ENCODE results near the gene PFKL. TPM values are rescaled to one million over a fixed set of nuclear protein-coding genes. Genes with fewer than 3 reads are reported as not detected.

Gene PFKL
- total RNA-seq, 1 experiment from 2014 or later, result 67.5 TPM

DNA sequence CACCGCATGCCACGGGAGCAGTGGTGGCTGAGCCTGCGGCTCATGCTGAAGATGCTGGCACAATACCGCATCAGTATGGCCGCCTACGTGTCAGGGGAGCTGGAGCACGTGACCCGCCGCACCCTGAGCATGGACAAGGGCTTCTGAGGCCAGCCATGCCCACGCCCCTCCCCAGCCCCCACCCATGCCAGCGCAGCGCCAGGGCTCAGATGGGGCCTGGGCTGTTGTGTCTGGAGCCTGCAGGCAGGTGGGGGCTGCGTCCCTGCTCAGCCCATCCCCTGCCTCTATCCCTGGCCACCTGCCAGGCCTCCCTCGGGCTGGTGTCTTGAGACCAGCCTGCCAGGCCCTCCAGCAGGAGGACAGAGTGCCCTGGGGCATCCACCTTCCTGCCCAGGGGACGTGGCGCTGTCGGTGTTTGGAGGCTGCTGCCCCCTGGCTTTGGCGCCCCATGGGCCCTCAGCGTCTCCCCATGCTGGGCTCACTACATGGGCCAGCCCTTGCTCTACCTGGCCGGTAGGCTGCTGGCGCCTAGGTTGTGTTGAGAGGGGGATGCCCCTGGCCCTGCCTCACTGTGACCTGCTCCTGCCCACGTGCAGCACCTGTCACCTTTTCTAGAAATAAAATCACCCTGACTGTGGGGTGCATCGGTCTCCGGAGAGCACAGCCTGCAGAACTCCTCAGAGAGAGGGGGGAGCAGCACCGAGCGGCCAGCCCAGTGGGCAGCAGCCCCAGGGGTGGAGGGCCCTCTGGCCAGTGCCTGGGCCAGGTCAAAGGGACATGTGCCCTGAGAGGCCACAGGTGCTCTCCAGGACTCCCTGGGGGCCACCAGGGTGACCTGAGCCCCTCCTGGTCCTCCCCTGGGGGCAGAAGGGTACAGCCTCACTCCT, 27.1 kb downstream of the PFKL start:
- Histone ChIP-seq H3K4me1 (replicated peaks; ENCODE audit: insufficient read depth) (no peaks in the 10 kb centered on the region), H3K9me3 (ENCODE audit: insufficient read depth, low read depth) (no peaks in the 10 kb centered on the region), H4K20me1 (ENCODE audit: insufficient read depth) (no peaks in the 10 kb centered on the region), H2AFZ (no peak overlapping the region), H3K27ac (no peak overlapping the region), H3K4me2 (no peak overlapping the region), H3K79me2 (ENCODE audit: low read depth) (no peaks in the 10 kb centered on the region), H3K27me3 (ENCODE audit: insufficient read depth, low read depth) (no peaks in the 10 kb centered on the region), H3F3A (ENCODE audit: insufficient read depth, low read depth) (peaks cover 2% of the 10 kb centered on the region; the same call in 1 of the 2 replicates), H3K36me3 (ENCODE audit: low read depth) (no peaks in the 10 kb centered on the region), H3K4me3 (no peak overlapping the region), H3K9me2 (ENCODE audit: insufficient read depth) (no peaks in the 10 kb centered on the region)
- TF ChIP-seq EZH2 (IDR thresholded peaks at IDR 0.05; ENCODE audit: low read depth) (no peak), CTCF (conservative IDR thresholded peaks at IDR 0.05) (no peak)
- intact Hi-C loops (cut with micrococcal nuclease; ENCODE audit: unreplicated experiment), result no loop called here
- ChIA-PET POLR2A (ENCODE audit: unreplicated experiment) (no interaction called here), CTCF (no interaction called here)
- BruUV-seq (replicated peaks), result no TSS peak
- no peak for DNase-seq

DNA sequence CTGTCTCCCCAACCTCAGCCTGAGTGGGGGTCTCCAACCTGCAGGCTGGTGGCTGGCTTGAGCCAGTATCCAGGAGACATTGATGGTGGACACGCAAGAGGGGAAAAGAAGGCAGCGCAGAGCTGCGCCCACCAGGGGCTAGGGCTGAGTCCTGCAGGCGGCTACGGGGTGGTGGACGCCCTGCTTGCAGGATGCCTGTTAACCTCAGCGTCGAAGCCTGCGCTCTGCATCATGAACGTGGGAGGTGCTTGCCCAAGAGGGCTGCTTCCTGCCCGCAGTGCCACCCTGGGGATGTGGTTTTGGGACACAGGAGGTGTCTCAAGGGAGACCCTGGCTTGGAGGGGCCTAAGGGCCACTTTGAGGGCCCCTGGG, 27.7 kb downstream of the PFKL start:
- BruUV-seq (replicated peaks), result no TSS peak
- Histone ChIP-seq H2AFZ (no peak overlapping the region), H3K36me3 (ENCODE audit: low read depth) (no peaks in the 10 kb centered on the region), H3K79me2 (ENCODE audit: low read depth) (no peaks in the 10 kb centered on the region), H3K9me3 (ENCODE audit: insufficient read depth, low read depth) (no peaks in the 10 kb centered on the region), H3K27ac (no peak overlapping the region), H3K27me3 (ENCODE audit: insufficient read depth, low read depth) (no peaks in the 10 kb centered on the region), H3F3A (ENCODE audit: insufficient read depth, low read depth) (peaks cover 2% of the 10 kb centered on the region; the same call in 1 of the 2 replicates), H3K4me2 (no peak overlapping the region), H3K9me2 (ENCODE audit: insufficient read depth) (no peaks in the 10 kb centered on the region), H3K4me3 (no peak overlapping the region), H3K4me1 (replicated peaks; ENCODE audit: insufficient read depth) (no peaks in the 10 kb centered on the region), H4K20me1 (ENCODE audit: insufficient read depth) (no peaks in the 10 kb centered on the region)
- TF ChIP-seq CTCF (conservative IDR thresholded peaks at IDR 0.05) (no peak), EZH2 (IDR thresholded peaks at IDR 0.05; ENCODE audit: low read depth) (no peak)
- POLR2A ChIA-PET (ENCODE audit: unreplicated experiment), result no interaction called here
- CTCF ChIA-PET, result no interaction called here
- intact Hi-C loops (cut with micrococcal nuclease; ENCODE audit: unreplicated experiment), result no loop called here
- DNase-seq, result no peak

DNA sequence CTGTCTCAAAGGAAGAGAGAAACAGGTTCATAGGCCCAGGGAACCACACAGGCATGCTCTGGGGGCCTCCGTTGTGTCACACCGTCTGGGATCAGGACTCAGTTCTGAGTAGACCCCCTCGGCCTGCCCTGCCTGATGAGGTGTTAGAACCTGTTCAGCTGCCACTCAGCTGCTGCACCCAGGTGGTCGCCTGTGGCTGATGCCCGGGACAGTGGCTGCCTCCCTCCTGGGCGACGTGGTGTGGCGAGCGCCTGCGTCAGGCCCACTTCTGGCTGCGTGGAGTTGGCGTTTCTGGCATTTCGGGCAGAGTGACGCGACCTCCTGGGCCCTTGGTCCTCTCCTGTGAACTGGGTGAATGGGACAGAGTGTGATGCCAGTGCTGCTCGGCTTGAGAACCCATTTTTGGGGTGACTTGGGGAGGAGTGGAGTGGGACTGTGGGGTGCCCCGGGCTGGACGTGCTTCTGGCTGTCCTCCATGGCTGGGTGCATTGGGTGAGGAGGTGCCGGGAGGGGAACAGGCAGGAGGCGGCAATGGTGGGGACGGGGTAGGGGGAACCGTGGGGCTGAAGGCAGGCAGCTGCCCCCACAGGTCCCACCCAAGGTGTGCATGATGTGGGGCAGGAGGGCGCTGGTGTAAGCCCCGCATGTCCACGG, 28.5 kb downstream of the PFKL start:
- ChIA-PET CTCF (no interaction called here), POLR2A (ENCODE audit: unreplicated experiment) (no interaction called here)
- no peak overlapping the region for H3K4me2 ChIP-seq
- no peaks in the 10 kb centered on the region for H3K36me3 ChIP-seq (ENCODE audit: low read depth)
- DNase-seq, result no peak
- no peaks in the 10 kb centered on the region for H3K9me3 ChIP-seq (ENCODE audit: insufficient read depth, low read depth)
- H3K27me3 ChIP-seq (ENCODE audit: insufficient read depth, low read depth), result no peaks in the 10 kb centered on the region
- peaks cover 2% of the 10 kb centered on the region; the same call in 1 of the 2 replicates for H3F3A ChIP-seq (ENCODE audit: insufficient read depth, low read depth)
- no peaks in the 10 kb centered on the region for H4K20me1 ChIP-seq (ENCODE audit: insufficient read depth)
- no peak overlapping the region for H3K4me3 ChIP-seq
- no peak overlapping the region for H2AFZ ChIP-seq
- H3K4me1 ChIP-seq (replicated peaks; ENCODE audit: insufficient read depth), result no peaks in the 10 kb centered on the region
- no peaks in the 10 kb centered on the region for H3K9me2 ChIP-seq (ENCODE audit: insufficient read depth)
- no peak overlapping the region for H3K27ac ChIP-seq
- BruUV-seq (replicated peaks), result no TSS peak
- TF ChIP-seq CTCF (conservative IDR thresholded peaks at IDR 0.05), result no peak
- no peak for TF ChIP-seq EZH2 (IDR thresholded peaks at IDR 0.05; ENCODE audit: low read depth)
- H3K79me2 ChIP-seq (ENCODE audit: low read depth), result no peaks in the 10 kb centered on the region
- intact Hi-C loops (cut with micrococcal nuclease; ENCODE audit: unreplicated experiment), result no loop called here

Measured in PC-9 (cell line).